Measurements from ENCODE around the gene C1QTNF12. TPM values are rescaled to one million over a fixed set of nuclear protein-coding genes. Genes with fewer than 3 reads are reported as not detected.

C1QTNF12 gene
- total RNA-seq, 2 experiments from 2014 or later = 2.6 to 4.9 TPM

DNA sequence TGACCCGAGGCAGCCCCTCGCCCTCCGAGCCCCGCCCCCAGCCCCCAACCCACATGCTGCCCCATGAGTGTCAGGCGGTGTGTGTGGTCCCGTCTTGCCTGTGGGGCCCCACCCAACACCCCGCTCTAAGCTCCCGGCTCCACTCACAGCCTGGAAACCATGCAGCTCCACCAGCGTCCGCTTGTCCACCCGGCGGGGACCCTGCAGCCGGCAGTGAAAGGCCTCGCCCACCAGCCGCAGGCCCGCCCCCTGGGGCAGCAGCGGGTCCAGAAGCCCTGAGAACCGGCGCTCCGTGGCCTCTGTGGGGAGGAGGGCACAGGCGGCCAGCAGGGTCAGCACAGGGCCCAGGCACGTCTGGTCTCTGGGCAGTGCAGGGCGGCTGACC is 2.7 kb downstream of the C1QTNF12 start:
- TF ChIP-seq, protein P1, sequence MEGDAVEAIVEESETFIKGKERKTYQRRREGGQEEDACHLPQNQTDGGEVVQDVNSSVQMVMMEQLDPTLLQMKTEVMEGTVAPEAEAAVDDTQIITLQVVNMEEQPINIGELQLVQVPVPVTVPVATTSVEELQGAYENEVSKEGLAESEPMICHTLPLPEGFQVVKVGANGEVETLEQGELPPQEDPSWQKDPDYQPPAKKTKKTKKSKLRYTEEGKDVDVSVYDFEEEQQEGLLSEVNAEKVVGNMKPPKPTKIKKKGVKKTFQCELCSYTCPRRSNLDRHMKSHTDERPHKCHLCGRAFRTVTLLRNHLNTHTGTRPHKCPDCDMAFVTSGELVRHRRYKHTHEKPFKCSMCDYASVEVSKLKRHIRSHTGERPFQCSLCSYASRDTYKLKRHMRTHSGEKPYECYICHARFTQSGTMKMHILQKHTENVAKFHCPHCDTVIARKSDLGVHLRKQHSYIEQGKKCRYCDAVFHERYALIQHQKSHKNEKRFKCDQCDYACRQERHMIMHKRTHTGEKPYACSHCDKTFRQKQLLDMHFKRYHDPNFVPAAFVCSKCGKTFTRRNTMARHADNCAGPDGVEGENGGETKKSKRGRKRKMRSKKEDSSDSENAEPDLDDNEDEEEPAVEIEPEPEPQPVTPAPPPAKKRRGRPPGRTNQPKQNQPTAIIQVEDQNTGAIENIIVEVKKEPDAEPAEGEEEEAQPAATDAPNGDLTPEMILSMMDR (IDR thresholded peaks at IDR 0.05) = no peak
- Mint-ChIP-seq H3K4me3 (no peak overlapping the region), H3K27ac (no peak overlapping the region), H3K36me3 (ENCODE audit: low read depth) (no peaks in the 10 kb centered on the region), H3K9me3 (no peaks in the 10 kb centered on the region), H3K27me3 (no peaks in the 10 kb centered on the region), H3K4me1 (ENCODE audit: low read depth) (no peaks in the 10 kb centered on the region)
- intact Hi-C loops (cut with micrococcal nuclease) = no loop called here
- no peak for DNase-seq
- ChIA-PET CTCF (no interaction called here), POLR2A (no interaction called here)
- ATAC-seq = no peak

DNA sequence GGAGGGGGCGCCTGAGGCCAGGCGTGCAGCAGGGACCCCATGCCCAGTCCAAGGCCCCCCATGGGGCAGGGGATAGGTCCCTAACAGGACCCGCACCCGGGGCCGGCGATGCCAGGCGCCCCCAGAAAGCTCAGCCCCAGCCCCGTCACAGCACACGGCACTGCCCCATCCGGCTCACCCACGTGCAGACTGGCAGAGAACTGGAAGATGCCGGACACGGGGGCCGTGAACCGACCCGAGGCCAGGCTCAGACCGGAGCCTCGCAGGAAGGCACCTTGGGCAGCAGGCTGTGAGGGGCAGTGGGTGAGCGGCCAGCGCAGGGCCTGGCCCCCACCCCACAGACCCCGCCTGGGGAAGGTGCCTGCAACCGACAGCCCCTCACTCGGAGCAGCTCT is 3.3 kb downstream of the C1QTNF12 start:
- Mint-ChIP-seq H3K27me3 (no peaks in the 10 kb centered on the region), H3K36me3 (ENCODE audit: low read depth) (no peaks in the 10 kb centered on the region), H3K4me3 (no peak overlapping the region), H3K4me1 (ENCODE audit: low read depth) (no peaks in the 10 kb centered on the region), H3K27ac (no peak overlapping the region), H3K9me3 (no peaks in the 10 kb centered on the region)
- ChIA-PET CTCF (no interaction called here), POLR2A (interaction anchor here (1.3 to 1.7 kb wide), 2 partner anchors 12 to 35 kb away, joined by 3 to 4 read pairs; partner anchors contain the start of genes B3GALT6 and SDF4)
- TF ChIP-seq, protein P1 (IDR thresholded peaks at IDR 0.05) = no peak
- intact Hi-C loops (cut with micrococcal nuclease) = no loop called here
- no peak for DNase-seq
- ATAC-seq = no peak

DNA sequence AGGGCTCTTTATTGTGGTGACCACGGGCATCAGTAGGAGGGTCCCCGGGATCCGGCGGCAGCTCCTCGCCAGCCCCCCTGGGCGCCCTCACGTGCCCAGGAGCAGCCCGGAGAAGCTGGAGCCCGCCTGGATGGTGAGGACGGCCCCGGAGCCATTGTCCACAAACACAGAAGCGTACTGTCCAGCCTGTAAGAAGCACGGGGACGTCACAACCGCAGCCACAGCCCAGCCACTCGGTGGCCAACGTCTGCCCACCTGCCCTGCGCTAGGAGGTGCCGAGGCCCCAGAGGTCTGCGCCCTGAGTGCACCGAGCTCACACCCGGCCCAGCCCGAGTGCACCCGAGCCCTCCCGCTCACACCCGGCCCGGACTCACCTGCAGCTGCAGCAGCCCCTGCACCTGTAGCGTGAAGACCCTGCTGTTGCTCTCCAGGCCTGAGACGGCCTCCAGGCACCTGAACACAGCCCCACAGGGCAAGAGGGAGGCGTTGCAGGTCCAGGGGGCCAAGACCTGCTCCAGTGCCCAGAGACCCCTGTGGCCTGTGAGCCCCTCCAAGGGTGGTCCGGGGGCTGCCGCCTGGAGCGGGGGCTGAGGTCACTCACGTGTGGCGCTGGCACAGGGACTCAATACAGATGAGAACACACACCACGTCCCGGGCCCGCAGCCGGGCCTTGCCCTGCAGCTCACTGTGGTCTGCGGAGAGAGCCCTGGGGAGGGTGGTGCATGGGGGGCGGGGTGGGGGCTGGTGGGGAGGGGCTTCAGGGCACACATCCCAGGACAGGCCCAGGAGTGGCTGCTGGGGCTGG is 3.9 kb downstream of the C1QTNF12 start:
- TF ChIP-seq, protein P1 (IDR thresholded peaks at IDR 0.05) = no peak
- no peaks in the 10 kb centered on the region for H3K27me3 Mint-ChIP-seq
- ChIA-PET CTCF (no interaction called here), POLR2A (interaction anchor here (1.0 to 1.7 kb wide), 3 partner anchors 8 to 34 kb away, joined by 3 to 4 read pairs (median 3); partner anchors contain the start of genes B3GALT6 and SDF4)
- no peaks in the 10 kb centered on the region for H3K4me1 Mint-ChIP-seq (ENCODE audit: low read depth)
- intact Hi-C loops (cut with micrococcal nuclease) = no loop called here
- H3K4me3 Mint-ChIP-seq = no peak overlapping the region
- no peak for ATAC-seq
- DNase-seq = no peak
- H3K36me3 Mint-ChIP-seq (ENCODE audit: low read depth) = no peaks in the 10 kb centered on the region
- no peaks in the 10 kb centered on the region for H3K9me3 Mint-ChIP-seq
- no peak overlapping the region for H3K27ac Mint-ChIP-seq

DNA sequence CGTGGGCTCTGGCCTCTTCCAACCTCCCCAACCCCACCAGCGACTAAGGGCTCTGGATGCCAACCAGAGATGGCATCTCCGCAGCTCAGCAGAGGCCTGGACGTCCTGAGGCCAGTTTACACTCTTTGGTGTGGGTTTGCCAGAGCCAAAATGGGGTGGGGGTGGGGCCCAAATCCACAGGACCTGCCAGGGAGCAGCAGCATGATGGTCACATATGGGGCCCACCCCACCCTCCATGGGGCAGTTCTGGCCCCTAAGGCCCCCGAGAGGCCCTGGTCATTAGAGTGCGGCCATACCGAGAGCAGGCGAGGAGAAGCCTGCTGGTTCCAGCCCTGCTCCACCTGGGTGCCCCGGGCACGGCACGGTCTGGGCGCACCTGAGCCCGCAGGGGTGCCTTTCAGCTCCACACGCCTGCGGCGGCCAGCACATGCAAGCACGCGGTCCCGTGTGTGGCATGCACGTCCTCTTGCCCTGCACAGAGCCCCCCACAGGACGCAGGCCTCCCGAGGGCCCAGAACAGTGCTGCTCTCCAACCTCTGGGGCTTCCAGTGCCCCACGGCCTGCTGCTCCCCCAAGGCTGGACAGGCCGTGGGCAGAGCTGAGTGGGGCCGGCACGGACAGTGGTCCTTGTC is 4.8 kb downstream of the C1QTNF12 start:
- Mint-ChIP-seq H3K4me1 (ENCODE audit: low read depth) (no peaks in the 10 kb centered on the region), H3K4me3 (no peak overlapping the region), H3K27me3 (no peaks in the 10 kb centered on the region), H3K36me3 (ENCODE audit: low read depth) (no peaks in the 10 kb centered on the region), H3K27ac (no peak overlapping the region), H3K9me3 (no peaks in the 10 kb centered on the region)
- ChIA-PET CTCF (interaction anchor here (2.1 kb wide), 1 partner anchor 119 kb away, joined by 6 read pairs; no protein-coding TSS in a partner anchor), POLR2A (interaction anchor here (1.0 to 1.7 kb wide), 3 partner anchors 9 to 57 kb away, joined by 3 to 4 read pairs (median 3); no protein-coding TSS in a partner anchor)
- ATAC-seq (no peak), DNase-seq (no peak)
- TF ChIP-seq, protein P1 (IDR thresholded peaks at IDR 0.05) = no peak
- intact Hi-C loops (cut with micrococcal nuclease) = no loop called here

Measured in activated CD8-positive, alpha-beta T cell treated with anti-CD3 and anti-CD28 coated beads for 36 hours (primary cell).